Chondrocyte (in vitro differentiated cells): ENCODE results near the gene ATXN7L1. TPM values are rescaled to one million over a fixed set of nuclear protein-coding genes. Genes with fewer than 3 reads are reported as not detected.

Source experiments
- DNase-seq: peaks from one replicate; pipeline ENCODE4 v3.0.0; 2021; ENCODE audit warnings: mixed read lengths, low spot score
- H3K27ac Mint-ChIP-seq: one replicate; pipeline ENCODE4 v1.8.0; 2021; ENCODE audit warnings: mild to moderate bottlenecking, moderate library complexity, mixed read lengths; ENCODE audit not compliant: unreplicated experiment
- H3K27me3 Mint-ChIP-seq: 2 replicates; pipeline ENCODE4 v1.8.0; 2021; ENCODE audit warnings: low read depth, mixed read lengths
- H3K36me3 Mint-ChIP-seq: 2 replicates; pipeline ENCODE4 v1.8.0; 2021; ENCODE audit warnings: low read depth, mixed read lengths
- H3K4me1 Mint-ChIP-seq: 2 replicates; pipeline ENCODE4 v1.8.0; 2021; ENCODE audit warnings: low read depth, mild to moderate bottlenecking, mixed read lengths
- H3K4me3 Mint-ChIP-seq: one replicate; pipeline ENCODE4 v1.8.0; 2021; ENCODE audit warnings: mild to moderate bottlenecking, moderate library complexity, mixed read lengths; ENCODE audit not compliant: unreplicated experiment
- H3K9me3 Mint-ChIP-seq: 2 replicates; pipeline ENCODE4 v1.8.0; 2021; ENCODE audit warnings: low read depth, mixed read lengths
- total RNA-seq: library from RNA; stranded (reverse); gene quantifications from 3 replicates; pipeline ENCODE4 v1.2.1, GENCODE V29; 2021
- TF ChIP-seq, protein P1 (sequence below): fragments of 200-600 bp; sonication (generic); IDR thresholded peaks from 2 replicates; pipeline ENCODE4 v1.5.0; 2021; ENCODE audit warnings: antibody characterized with exemption, mild to moderate bottlenecking, moderate library complexity

The ATXN7L1 gene
- total RNA-seq, 1 donor from 2014 or later: 6.4 TPM

DNA sequence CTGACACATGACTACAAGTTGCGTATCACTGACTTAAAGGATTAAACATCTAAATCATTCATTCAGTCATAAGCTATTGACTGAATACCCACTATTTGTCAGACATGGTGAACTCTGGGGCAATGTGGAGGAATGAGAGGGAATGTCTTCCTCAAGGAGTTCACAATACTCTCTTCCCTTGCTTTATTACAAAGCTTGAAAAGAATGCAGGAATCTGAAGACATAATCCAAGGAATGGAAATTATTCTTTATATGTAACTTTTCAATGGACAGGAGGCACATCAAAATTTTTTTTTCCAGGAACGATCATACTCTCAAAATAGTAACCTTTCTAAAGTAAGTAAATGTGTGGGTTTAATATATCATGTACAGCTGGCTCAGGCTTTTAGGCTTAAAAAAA lies 111.9 kb downstream of the ATXN7L1 start:
- no peak overlapping the region for H3K27ac Mint-ChIP-seq
- TF ChIP-seq, protein P1, sequence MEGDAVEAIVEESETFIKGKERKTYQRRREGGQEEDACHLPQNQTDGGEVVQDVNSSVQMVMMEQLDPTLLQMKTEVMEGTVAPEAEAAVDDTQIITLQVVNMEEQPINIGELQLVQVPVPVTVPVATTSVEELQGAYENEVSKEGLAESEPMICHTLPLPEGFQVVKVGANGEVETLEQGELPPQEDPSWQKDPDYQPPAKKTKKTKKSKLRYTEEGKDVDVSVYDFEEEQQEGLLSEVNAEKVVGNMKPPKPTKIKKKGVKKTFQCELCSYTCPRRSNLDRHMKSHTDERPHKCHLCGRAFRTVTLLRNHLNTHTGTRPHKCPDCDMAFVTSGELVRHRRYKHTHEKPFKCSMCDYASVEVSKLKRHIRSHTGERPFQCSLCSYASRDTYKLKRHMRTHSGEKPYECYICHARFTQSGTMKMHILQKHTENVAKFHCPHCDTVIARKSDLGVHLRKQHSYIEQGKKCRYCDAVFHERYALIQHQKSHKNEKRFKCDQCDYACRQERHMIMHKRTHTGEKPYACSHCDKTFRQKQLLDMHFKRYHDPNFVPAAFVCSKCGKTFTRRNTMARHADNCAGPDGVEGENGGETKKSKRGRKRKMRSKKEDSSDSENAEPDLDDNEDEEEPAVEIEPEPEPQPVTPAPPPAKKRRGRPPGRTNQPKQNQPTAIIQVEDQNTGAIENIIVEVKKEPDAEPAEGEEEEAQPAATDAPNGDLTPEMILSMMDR: no peak
- no peaks in the 10 kb centered on the region for H3K27me3 Mint-ChIP-seq
- H3K36me3 Mint-ChIP-seq: no peaks in the 10 kb centered on the region
- no peaks in the 10 kb centered on the region for H3K9me3 Mint-ChIP-seq
- DNase-seq: no peak
- peaks cover 14% of the 10 kb centered on the region for H3K4me1 Mint-ChIP-seq
- H3K4me3 Mint-ChIP-seq: no peak overlapping the region

DNA sequence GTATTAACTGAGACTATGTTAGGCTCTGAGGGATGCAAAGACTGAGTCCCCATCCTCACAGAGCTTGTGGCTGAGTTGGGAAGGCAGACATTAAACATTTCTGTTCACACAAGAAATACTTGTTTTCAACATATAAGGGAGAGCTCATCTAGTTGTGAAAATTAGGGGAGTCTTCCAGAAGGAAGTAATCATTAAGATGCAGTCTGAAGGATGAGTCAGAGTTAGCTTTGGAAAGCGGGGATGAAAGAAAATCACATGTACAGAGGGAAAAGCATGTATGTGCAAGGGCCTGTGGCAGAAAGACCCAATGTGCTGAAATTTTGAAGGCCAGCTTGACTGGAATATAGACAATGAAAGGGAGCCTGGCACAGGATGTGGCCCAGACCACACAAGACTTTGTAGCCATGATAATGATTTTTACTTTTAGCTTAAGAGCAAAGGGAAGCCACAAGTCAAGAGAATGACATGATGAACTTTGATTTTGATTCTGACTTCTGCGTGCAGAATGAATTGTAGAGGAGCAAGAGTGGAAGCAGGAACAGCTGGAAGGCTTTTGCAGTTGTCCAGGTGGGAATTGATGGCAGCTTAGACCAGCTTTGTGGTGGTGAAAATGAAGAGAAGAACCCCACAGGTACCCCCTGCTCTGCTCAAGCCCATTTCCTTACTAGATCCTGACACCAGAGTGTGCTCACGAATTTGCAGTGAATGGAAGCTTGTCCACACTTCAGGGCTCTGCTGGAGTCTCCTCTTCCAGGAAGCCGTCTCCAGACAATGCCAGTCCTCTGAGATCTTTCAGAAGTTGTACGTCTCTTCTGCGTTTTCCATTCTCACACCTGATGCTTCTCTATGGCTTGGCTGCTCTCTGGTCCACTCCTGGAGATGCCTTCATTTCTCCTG lies 115.6 kb downstream of the ATXN7L1 start:
- Mint-ChIP-seq H3K27ac (no peak overlapping the region), H3K4me1 (peaks cover 16% of the 10 kb centered on the region), H3K36me3 (no peaks in the 10 kb centered on the region)

DNA sequence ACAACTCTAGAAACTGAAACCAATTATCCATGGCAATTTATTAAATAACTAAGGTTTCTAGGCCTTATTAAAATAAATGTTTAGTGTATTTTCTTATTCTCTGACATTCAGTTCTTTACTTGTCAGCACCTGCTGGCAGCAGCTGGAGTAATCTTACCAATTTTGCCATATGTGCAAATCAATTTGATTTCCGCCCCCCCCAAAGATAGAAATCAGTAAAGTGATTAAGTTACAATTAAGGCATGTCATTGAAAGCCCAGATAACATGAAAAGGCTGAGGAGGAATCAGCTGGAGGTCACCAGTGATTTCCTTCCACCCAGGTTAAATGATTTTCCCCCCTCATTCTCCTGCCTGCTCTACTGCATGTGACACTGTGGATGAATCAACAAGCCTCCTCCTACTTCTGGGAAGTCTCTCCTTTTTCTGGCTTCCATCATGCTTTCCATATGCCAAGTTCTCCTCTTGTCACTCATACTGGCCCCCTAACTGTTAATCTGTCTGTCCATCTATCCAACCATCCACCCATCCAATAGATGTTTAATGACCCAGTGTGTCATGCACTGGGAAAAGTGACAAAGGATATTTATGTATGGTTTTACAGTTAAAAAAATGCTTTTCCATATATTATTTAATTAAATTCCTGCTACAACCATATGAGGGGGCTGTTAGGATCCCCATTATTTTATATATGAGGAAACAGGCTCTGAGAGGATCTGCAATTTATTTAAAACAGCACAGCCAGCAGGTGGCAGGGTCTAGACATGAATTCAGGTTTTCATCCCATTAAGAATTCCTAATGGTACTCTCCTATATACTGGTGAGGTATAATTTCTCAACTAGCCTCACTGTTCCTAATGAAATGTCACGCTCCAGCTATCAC lies 116.5 kb downstream of the ATXN7L1 start:
- Mint-ChIP-seq H3K4me1 (peaks cover 15% of the 10 kb centered on the region), H3K4me3 (no peak overlapping the region), H3K27ac (no peak overlapping the region), H3K27me3 (no peaks in the 10 kb centered on the region), H3K36me3 (no peaks in the 10 kb centered on the region), H3K9me3 (no peaks in the 10 kb centered on the region)
- TF ChIP-seq, protein P1: peak; percentile 91
- DNase-seq: no peak

More for the DNA sequence above, 115.6 kb downstream of the ATXN7L1 start:
- Mint-ChIP-seq H3K4me3 (no peak overlapping the region), H3K9me3 (no peaks in the 10 kb centered on the region), H3K27me3 (no peaks in the 10 kb centered on the region)
- no peak for DNase-seq
- TF ChIP-seq, protein P1: peak; percentile 26

DNA sequence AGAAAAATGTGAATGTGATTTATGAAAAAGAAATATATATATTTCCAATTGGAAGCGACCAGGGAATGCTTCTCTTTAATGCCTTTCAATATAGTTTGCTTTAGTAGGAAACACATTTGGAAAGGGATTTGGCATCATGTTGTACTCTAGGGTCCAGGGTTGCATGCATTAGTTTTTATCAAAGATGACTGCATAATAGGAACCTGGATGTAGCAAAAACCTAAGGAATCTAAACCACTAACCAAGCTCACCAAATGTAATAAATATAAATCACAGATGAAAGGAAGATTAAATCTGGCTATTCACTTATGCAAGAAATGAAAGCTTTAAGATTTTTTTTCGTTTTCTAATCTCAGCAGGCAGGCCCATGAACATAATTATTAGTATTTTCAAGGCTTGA lies 120.0 kb downstream of the ATXN7L1 start:
- Mint-ChIP-seq H3K9me3 (no peaks in the 10 kb centered on the region), H3K4me3 (no peak overlapping the region), H3K27me3 (no peaks in the 10 kb centered on the region), H3K4me1 (peaks cover 9% of the 10 kb centered on the region), H3K36me3 (no peaks in the 10 kb centered on the region), H3K27ac (no peak overlapping the region)
- TF ChIP-seq, protein P1: no peak
- no peak for DNase-seq

DNA sequence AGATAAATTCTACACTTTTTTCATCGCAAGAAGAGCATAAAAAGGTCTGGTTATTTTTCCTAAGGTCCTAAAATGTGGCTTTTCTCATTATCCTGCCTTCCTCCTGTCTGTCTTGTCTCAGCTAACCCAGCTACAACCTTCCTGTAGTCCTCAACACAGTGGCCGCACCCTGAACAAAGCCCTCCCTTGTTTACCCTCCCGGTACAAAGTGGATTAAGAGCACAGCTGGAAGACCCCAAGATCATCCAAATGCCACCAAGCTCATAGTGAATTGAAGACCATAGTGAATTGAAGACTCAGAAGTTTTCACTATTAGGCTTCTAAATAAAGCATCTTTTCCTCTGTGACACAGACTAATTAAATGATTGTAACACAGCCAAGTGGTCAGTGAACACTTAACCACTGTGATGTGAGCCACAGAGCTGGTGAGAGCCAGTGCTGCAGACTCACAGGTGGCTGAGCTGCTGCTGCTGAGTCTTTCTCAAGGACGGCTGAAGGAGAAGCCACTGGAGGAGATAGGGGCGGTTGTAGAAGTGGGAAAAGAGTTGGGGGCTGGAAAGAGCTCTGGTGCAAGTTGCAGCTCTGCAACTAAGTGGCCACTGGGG lies 123.6 kb downstream of the ATXN7L1 start:
- Mint-ChIP-seq H3K4me1 (peaks cover 9% of the 10 kb centered on the region), H3K4me3 (no peak overlapping the region), H3K9me3 (no peaks in the 10 kb centered on the region), H3K36me3 (peaks cover 3% of the 10 kb centered on the region), H3K27ac (no peak overlapping the region), H3K27me3 (no peaks in the 10 kb centered on the region)
- DNase-seq: no peak
- TF ChIP-seq, protein P1: no peak
